NB4 (cell line): Measurements from ENCODE around the gene NFX1.

ENCODE experiments used
- DNase-seq: peaks from one replicate; pipeline ENCODE4 v3.0.0; 2010; ENCODE audit warnings: low read depth
- H3K4me3 ChIP-seq: one replicate; pipeline ENCODE4 v1.5.1; 2011; ENCODE audit warnings: mild to moderate bottlenecking, low read depth, low read length, moderate library complexity
- MYC ChIP-seq: IDR thresholded peaks from 2 replicates; pipeline ENCODE4 v1.6.1; 2011; ENCODE audit warnings: low read depth, low read length
- POLR2A ChIP-seq: IDR thresholded peaks from 2 replicates; pipeline ENCODE4 v1.6.1; 2011; ENCODE audit warnings: mild to moderate bottlenecking; ENCODE audit not compliant: insufficient read length; ENCODE audit errors: extremely low read depth
- TF ChIP-seq, protein P1 (sequence below): IDR thresholded peaks from one replicate; pipeline ENCODE4 v1.5.1; 2012; ENCODE audit warnings: low read depth, low read length
- TF ChIP-seq, protein P2 (sequence below): IDR thresholded peaks from 2 replicates; pipeline ENCODE4 v1.6.1; 2011; ENCODE audit warnings: low read depth, low read length

The NFX1 gene

DNA sequence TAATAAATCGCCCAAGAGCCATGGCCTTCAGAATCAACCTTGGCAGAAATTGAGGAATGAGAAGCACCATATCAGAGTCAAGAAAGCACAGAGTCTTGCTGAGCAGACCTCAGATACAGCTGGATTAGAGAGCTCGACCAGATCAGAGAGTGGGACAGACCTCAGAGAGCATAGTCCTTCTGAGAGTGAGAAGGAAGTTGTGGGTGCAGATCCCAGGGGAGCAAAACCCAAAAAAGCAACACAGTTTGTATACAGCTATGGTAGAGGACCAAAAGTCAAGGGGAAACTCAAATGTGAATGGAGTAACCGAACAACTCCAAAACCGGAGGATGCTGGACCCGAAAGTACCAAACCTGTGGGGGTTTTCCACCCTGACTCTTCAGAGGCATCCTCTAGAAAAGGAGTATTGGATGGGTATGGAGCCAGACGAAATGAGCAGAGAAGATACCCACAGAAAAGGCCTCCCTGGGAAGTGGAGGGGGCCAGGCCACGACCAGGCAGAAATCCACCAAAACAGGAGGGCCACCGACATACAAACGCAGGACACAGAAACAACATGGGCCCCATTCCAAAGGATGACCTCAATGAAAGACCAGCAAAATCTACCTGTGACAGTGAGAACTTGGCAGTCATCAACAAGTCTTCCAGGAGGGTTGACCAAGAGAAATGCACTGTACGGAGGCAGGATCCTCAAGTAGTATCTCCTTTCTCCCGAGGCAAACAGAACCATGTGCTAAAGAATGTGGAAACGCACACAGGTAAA, 4.5 kb downstream of the NFX1 start:
- TF ChIP-seq, protein P1, sequence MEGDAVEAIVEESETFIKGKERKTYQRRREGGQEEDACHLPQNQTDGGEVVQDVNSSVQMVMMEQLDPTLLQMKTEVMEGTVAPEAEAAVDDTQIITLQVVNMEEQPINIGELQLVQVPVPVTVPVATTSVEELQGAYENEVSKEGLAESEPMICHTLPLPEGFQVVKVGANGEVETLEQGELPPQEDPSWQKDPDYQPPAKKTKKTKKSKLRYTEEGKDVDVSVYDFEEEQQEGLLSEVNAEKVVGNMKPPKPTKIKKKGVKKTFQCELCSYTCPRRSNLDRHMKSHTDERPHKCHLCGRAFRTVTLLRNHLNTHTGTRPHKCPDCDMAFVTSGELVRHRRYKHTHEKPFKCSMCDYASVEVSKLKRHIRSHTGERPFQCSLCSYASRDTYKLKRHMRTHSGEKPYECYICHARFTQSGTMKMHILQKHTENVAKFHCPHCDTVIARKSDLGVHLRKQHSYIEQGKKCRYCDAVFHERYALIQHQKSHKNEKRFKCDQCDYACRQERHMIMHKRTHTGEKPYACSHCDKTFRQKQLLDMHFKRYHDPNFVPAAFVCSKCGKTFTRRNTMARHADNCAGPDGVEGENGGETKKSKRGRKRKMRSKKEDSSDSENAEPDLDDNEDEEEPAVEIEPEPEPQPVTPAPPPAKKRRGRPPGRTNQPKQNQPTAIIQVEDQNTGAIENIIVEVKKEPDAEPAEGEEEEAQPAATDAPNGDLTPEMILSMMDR, result no peak
- TF ChIP-seq, protein P2, sequence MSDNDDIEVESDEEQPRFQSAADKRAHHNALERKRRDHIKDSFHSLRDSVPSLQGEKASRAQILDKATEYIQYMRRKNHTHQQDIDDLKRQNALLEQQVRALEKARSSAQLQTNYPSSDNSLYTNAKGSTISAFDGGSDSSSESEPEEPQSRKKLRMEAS, result no peak
- no peak for TF ChIP-seq POLR2A
- peak; percentile 75 for DNase-seq
- peak overlapping the region; percentile 5 for H3K4me3 ChIP-seq

DNA sequence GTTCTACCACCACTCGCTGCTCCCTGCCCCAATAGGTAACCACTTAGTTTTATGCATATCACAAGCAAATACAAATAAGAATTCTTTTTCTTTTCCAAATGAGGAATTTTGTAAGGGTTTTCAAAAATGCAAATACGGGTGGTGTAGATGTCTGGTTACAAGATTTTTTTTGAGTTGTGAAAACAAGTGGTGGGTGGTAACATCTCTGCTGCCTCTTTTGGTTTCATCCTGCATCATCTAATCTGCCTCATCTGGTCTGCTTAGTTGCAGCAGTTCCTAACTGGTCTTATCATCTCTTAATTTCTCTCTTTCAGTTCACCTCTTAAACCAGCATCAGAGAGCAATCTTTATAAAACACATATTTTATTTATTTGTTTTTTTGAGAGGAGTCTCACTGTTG, 5.3 kb downstream of the NFX1 start:
- H3K4me3 ChIP-seq, result peak overlapping the region; percentile 5
- no peak for DNase-seq
- no peak for TF ChIP-seq POLR2A
- TF ChIP-seq, protein P1, result no peak
- TF ChIP-seq, protein P2, result no peak
- no peak for TF ChIP-seq MYC

DNA sequence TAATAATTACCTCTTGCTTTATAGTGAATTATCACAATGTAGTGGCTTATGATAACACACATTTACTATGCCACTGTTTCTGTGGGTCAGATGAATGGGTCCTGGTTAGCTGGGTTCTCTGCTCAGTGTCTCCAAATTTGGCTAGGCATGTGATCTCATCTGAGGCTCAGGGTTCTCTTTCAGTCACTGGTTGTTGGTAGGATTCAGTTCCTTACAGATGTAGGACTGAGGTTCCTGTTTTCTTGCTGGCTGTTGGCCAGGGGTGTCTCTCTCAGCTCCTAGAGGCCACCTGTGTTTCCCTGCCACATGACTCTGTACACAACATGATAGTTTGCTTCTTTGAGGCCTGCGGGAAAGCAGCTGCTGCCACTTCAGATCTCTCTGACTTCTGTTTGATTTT, 7.1 kb downstream of the NFX1 start:
- DNase-seq, result peak; percentile 83
- TF ChIP-seq, protein P2, result peak; percentile 77
- TF ChIP-seq POLR2A, result no peak
- TF ChIP-seq, protein P1, result no peak
- 0 out of 2 replicates have a peak, but pooled peaks have one; percentile 11 for TF ChIP-seq MYC
- peak overlapping the region; percentile 26 for H3K4me3 ChIP-seq

DNA sequence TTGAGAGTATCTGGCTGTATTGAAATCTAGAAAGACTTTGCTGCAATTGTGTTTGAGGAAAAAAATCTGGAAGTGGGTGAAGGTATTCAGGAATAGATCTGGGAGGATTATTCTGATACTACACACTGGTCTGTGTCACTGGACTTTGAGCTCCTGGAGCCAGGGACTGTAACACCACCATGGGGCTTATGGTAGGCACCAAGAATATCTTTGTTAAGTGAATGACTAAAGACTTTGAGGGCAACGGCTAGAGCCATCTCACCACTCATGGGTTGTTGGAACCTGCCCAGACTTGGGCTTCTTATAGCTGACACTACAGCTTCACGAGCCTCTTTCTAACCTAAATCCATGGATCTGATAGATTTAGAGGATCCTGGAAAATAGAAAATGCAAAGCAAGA, 10.2 kb downstream of the NFX1 start:
- DNase-seq, result no peak
- no peak for TF ChIP-seq POLR2A
- TF ChIP-seq, protein P1, result no peak
- no peak for TF ChIP-seq MYC
- TF ChIP-seq, protein P2, result no peak
- H3K4me3 ChIP-seq, result no peak overlapping the region

DNA sequence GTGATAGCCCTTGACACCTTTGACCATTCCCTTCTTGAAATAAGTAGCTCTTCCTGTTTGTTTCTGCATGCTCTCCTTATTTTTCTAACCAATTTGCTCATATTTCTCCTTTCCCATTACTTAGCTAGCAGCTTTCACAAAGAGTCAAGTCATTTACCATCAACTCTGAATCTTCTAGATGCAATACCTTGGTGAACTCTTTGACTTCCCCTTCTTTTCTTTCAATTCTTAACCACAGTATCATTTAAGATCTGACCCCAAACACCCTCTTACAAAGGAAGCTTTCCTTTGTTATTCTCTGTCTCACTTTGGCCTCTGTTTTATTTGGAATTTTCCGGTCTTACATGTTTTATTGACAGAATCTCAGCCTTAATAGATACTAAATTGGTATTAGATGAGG, 14.0 kb downstream of the NFX1 start:
- no peak overlapping the region for H3K4me3 ChIP-seq
- DNase-seq, result no peak
- TF ChIP-seq MYC (no peak), POLR2A (no peak)
- TF ChIP-seq, protein P2, result no peak
- TF ChIP-seq, protein P1, result no peak
